Pulmonary artery endothelial cell (primary cell): ENCODE results near the gene PTGER2. TPM values are rescaled to one million over a fixed set of nuclear protein-coding genes. Genes with fewer than 3 reads are reported as not detected.
A peak's percentile ranks its signal among the peaks of the same experiment; 100 is the strongest.

Source experiments
- DNase-seq: peaks from one replicate; pipeline ENCODE4 v3.0.0-alpha.2; 2011; ENCODE audit warnings: low read depth, low spot score
- total RNA-seq: library from RNA; depleted of rRNA; stranded (reverse); fragments of >200 nt; gene quantifications from 2 replicates; pipeline ENCODE4 v1.2.3, GENCODE V29; 2014

PTGER2 gene, protein sequence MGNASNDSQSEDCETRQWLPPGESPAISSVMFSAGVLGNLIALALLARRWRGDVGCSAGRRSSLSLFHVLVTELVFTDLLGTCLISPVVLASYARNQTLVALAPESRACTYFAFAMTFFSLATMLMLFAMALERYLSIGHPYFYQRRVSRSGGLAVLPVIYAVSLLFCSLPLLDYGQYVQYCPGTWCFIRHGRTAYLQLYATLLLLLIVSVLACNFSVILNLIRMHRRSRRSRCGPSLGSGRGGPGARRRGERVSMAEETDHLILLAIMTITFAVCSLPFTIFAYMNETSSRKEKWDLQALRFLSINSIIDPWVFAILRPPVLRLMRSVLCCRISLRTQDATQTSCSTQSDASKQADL
- total RNA-seq: not detected in 2 replicates

DNA sequence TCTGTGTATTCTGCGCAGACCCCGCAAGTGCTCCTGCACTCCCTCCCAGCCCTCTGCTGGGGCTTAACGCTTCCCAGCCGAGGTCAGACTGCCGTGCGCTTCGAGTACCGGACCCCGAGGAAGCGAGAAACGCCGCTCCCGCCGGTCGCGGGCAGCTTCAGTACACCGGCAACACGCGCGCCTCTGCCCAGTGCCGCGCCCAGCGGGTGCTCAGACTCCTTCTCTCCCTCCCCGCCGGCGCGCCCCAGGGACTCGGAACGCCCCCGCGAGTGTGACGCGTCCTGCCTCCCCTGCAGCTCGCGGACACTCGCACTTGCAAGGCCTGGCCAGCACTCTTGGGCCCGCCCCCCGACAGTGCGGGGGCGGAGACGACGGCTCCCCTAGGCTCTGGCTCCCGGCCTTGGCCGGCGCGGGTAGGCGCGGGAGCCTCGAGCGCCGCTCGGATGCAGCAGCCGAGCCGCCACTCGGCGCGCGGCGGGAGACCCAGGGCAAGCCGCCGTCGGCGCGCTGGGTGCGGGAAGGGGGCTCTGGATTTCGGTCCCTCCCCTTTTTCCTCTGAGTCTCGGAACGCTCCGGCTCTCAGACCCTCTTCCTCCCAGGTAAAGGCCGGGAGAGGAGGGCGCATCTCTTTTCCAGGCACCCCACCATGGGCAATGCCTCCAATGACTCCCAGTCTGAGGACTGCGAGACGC lies at the start of gene PTGER2:
PTGER2 (plus strand) TSS at position 410 of the 692 bp plus-strand sequence; CDS start at position 647, 237 bp downstream.
- no peak for DNase-seq

DNA sequence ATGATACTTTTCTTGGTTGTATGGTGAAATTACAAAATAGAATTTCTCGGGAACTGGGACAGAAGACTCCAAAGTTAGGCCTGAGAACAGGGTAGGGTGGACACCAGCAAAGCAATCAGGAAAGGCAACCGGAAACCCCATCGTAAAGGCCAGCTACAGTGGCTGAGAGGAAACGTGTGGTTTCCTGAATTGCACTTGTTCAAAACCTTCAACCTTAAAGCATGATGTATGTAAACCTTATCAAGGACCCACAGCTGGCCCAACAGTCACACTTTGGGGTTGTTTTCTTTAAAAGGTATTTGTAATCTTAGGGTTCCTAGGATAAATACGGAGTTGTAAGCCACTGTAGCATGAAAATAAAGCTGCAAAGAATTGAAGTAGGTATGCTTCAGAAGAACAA lies 48.9 kb upstream of the PTGER2 start:
- DNase-seq: peak; percentile 3

DNA sequence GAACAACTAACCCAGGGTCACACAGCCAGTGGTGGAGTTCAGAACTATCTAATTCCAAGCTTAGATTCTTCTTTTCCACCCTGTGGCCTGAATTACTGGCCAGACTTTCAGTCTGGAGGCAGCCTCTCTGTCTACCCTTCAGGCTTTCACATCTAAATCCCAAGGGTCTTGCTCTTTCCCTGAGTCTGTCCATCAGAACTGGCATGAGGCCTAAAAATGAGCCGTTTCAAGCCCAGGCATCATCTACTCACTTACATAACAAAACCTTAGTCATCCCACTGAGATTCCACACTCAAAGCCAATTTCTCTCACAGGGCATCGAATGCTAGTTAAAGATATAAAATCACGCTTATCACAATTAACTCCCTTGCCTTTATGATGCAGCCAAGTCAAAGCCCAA lies 47.9 kb upstream of the PTGER2 start:
- no peak for DNase-seq

DNA sequence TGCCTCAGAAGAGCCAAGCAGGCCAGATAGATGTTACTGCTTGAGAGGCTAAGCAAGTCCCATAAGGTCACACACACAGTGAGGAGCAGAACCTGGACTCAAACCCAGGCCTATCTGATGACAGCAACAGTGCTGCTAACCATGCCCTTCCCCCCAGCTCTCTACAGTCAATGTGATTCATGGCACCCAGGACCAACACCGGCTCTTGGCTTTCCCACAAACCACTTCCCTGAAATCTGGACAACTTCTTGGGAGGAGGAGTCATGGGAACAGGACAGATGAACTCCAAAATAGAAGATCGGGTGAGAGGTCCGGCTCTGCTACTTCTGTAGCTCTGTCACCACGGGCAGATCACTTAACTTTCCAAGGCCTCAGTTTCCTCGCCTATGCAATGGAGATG lies 47.3 kb upstream of the PTGER2 start:
- no peak for DNase-seq

- DNase-seq: no peak
Observed at GRCh38 chr14:52267501-52268278, 46.4 kb upstream of the PTGER2 start, which contains the start of gene PTGDR. TSS of gene PTGDR (plus strand) at chr14:52267698. CDS start at chr14:52267815, 117 bp downstream.

DNA sequence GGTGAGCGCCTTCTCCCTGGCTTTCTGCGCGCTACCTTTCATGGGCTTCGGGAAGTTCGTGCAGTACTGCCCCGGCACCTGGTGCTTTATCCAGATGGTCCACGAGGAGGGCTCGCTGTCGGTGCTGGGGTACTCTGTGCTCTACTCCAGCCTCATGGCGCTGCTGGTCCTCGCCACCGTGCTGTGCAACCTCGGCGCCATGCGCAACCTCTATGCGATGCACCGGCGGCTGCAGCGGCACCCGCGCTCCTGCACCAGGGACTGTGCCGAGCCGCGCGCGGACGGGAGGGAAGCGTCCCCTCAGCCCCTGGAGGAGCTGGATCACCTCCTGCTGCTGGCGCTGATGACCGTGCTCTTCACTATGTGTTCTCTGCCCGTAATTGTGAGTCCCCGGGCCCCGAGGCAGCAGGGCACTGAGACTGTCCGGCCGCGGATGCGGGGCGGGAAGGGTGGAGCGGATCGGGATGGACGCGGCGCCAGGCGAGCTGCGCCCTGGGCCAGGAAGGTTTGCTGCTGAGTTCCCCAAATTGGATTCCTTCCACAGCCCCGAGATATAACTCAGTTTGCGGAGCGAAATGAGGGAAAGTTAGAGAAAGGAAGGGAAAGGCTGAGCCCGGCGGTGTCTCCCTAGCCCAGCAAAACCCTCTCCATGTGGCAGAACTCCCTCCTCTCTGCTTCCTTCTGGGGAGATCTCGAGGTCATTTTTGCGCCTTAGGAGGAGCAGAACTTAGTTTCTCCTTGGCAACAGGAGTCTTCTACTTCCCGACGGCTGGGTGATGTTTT lies 45.6 kb upstream of the PTGER2 start:
- DNase-seq: no peak

- DNase-seq: no peak
Observed at GRCh38 chr14:52269100-52269499, 45.0 kb upstream of the PTGER2 start.

GRCh38 chr14:52269982-52270381 lies 44.1 kb upstream of the PTGER2 start:
- no peak for DNase-seq

GRCh38 chr14:52271538-52271937 lies 42.6 kb upstream of the PTGER2 start:
- no peak for DNase-seq

GRCh38 chr14:52272375-52272774 lies 41.7 kb upstream of the PTGER2 start:
- DNase-seq: no peak

GRCh38 chr14:52275372-52275771 lies 38.7 kb upstream of the PTGER2 start:
- no peak for DNase-seq

GRCh38 chr14:52277552-52277951 lies 36.6 kb upstream of the PTGER2 start:
- DNase-seq: no peak

DNA sequence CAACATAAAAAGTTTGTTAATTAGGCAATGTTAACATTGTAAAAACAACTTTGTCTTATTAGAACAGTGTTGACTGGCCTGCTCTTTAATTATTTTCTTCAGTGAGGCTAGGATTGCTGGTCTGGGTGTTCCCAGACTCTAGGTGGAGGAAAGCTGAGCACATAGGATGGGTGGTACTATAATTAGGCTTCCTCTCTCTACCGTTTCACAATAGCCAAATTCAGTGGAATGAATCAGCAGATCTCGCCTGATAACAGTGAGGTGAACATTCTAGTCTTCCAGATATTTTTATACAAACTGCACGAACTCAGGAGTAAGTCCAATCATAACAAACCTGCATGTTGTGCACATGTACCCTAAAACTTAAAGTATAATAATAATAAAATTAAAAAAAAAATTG lies 34.7 kb upstream of the PTGER2 start:
- DNase-seq: no peak

- no peak for DNase-seq
Observed at GRCh38 chr14:52283099-52283498, 31.0 kb upstream of the PTGER2 start.

DNA sequence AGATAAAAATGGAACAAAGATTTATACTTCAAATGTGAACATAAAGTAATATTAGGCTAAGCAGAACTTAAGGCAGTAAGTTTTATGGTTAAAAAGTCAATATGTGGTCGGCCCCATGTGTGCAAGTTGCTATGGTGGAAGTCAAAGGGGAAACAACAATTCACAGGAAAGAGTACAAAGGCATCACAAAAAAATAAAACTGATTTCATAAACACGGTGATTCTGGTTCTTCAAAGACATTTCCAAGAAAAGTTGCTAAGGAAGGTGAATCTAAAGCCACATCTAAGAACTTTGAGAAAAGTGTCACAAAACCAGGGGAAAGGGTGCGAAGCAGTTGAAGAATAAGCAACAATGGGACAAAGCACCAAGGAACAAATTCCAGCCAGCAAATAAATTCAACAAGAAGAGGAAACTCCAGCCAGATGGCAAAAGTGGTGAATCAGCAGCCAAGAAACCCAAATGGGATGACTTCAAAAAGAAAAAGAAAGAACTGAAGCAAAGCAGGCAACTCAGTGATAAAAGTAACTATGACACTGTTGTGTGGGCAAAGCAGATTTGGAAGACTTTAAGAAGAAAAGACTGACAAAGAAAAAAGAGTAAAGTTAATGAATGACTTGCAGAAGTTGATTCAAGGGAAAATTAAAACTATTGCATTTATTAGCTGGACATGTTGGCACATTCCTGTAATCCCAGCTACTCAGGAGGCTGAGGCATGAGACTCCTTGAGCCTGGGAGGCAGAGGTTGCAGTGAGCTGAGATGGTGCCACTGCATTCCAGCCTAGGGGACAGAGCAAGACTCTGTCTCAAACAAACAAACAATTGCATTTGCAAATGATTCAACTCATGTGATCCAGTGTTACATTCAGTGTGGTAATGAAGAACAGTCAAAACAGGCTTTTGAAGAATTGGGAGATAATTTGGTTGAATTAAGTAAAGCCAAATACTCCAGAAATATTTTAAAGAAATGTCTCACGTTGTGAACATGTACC lies 27.2 kb upstream of the PTGER2 start:
- no peak for DNase-seq

- DNase-seq: no peak
Observed at GRCh38 chr14:52296378-52296777, 17.7 kb upstream of the PTGER2 start.

- DNase-seq: no peak
Observed at GRCh38 chr14:52298795-52299194, 15.3 kb upstream of the PTGER2 start.

DNA sequence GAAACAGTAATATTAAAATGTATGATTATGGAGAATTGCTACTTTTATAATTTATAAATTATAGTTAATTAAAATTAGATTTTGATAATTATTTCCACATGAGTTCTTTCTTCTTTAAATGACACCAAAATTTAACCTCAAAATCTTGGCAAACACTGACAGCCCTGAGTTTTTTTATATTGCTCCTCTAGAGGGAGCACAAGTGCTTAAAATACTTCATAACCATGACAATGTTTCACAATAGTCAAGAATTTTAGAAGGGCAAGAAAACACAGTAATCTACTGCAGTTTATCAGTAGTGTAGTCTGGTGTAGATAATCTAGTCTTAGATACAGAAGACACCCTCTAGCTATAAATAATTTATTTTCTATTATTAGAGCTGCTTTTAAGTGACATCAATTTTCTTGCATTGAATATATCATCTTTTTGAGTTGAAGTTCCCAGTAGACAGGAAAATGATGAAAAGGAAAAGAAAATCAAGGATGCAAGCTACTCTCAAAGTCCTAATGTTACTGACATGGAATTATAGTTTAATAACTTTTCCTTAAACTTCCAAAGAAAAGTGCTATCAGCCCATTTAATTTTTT lies 14.3 kb upstream of the PTGER2 start:
- DNase-seq: no peak

DNA sequence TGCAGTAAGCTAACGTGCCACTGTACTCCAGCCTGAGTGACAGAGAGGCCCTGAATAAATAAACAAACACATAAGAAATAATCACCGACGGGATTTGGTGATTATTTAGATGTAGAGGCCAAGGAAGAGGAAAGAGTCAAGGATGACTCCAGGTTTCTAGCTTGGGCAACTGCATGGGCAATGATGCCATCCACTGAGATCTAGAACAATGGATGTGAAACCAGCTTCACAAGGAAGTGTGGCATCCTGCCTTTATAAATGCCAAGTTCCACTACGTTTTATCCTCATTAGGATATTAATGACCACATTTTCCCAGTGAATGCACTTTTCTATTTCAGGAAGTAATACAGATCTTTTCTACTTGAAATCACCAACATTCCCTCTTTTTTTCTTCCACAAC lies 10.9 kb upstream of the PTGER2 start:
- DNase-seq: no peak
